AG04449 (cell line): ENCODE data around the gene DGUOK.
"Not testable (repeated sequence)": the region's sequence is repeated elsewhere in the genome, so short reads cannot be mapped to it uniquely, and the experiment has no call there.

ENCODE experiments used
- CTCF ChIA-PET: fragments of 350-600 bp; formaldehyde crosslinking; extraction: SDS; loops from one replicate; lab custom pipeline; 2021; ENCODE audit warnings: antibody characterized with exemption; lab: Yijun Ruan, JAX
- POLR2A ChIA-PET: fragments of 400-600, 350-600 bp; formaldehyde crosslinking; extraction: SDS; loops from one replicate; lab custom pipeline; 2020; ENCODE audit warnings: antibody characterized with exemption, inconsistent platforms; lab: Yijun Ruan, JAX
- DNase-seq: peaks from one replicate; pipeline ENCODE4 v3.0.0-alpha.2; 2010; ENCODE audit warnings: low read depth, low spot score
- H3K4me3 ChIP-seq: 2 replicates; pipeline ENCODE4 v1.5.1; 2011; ENCODE audit warnings: low read depth, mild to moderate bottlenecking, control low read depth, low read length
- CTCF ChIP-seq: IDR thresholded peaks from one replicate; pipeline ENCODE4 v1.5.1; 2011; ENCODE audit warnings: mild to moderate bottlenecking, moderate library complexity, low read length, control low read depth, inconsistent platforms; ENCODE audit not compliant: insufficient read depth; ENCODE audit errors: missing control alignments

The DGUOK gene

GRCh38 chr2:73899801-73900336 lies 26.8 kb upstream of the DGUOK start:
- ChIA-PET CTCF (no interaction called here), POLR2A (no interaction called here)
- no peak overlapping the region for H3K4me3 ChIP-seq
- no peak for TF ChIP-seq CTCF
- DNase-seq: no peak

- H3K4me3 ChIP-seq: no peak overlapping the region
- POLR2A ChIA-PET: no interaction called here
- no peak for DNase-seq
- TF ChIP-seq CTCF: no peak
- CTCF ChIA-PET: no interaction called here
These were observed 25.5 kb upstream of the DGUOK start for GRCh38 chr2:73901143-73901542.

- no peak for DNase-seq
- ChIA-PET CTCF (no interaction called here), POLR2A (no interaction called here)
- H3K4me3 ChIP-seq: no peak overlapping the region
- TF ChIP-seq CTCF: no peak
These were observed 24.4 kb upstream of the DGUOK start for GRCh38 chr2:73902284-73902683.

GRCh38 chr2:73903313-73903712 lies 23.4 kb upstream of the DGUOK start:
- DNase-seq: no peak
- CTCF ChIA-PET: no interaction called here
- POLR2A ChIA-PET: no interaction called here
- no peak for TF ChIP-seq CTCF
- no peak overlapping the region for H3K4me3 ChIP-seq

- H3K4me3 ChIP-seq, CTCF ChIA-PET, POLR2A ChIA-PET, DNase-seq: not testable (repeated sequence)
These were observed 22.6 kb upstream of the DGUOK start for GRCh38 chr2:73903949-73904613.

GRCh38 chr2:73904952-73905351 lies 21.7 kb upstream of the DGUOK start:
- ChIA-PET CTCF (no interaction called here), POLR2A (no interaction called here)
- H3K4me3 ChIP-seq: no peak overlapping the region
- DNase-seq: no peak
- TF ChIP-seq CTCF: no peak

GRCh38 chr2:73906847-73907505 lies 19.7 kb upstream of the DGUOK start:
- H3K4me3 ChIP-seq: no peak overlapping the region
- POLR2A ChIA-PET: no interaction called here
- no peak for TF ChIP-seq CTCF
- CTCF ChIA-PET: no interaction called here
- no peak for DNase-seq
